Loucy (cell line): ENCODE measurements around the gene FOSB.

Experiments
- H2AFZ ChIP-seq: fragments of 200-600 bp; sonication (generic); 2 replicates; pipeline ENCODE4 v1.6.0; 2016; ENCODE audit warnings: antibody characterized with exemption, mild to moderate bottlenecking, low read length, moderate library complexity
- H3F3A ChIP-seq: fragments of 200-600 bp; 2 replicates; pipeline ENCODE4 v1.6.0; 2016; ENCODE audit warnings: antibody characterized with exemption, low read depth, mild to moderate bottlenecking
- H3K27me3 ChIP-seq: fragments of 200-600 bp; sonication (generic); 2 replicates; pipeline ENCODE4 v1.6.1; 2014; ENCODE audit warnings: low read length, mild to moderate bottlenecking; ENCODE audit not compliant: insufficient read depth, poor library complexity, severe bottlenecking
- H3K36me3 ChIP-seq: fragments of 200-600 bp; sonication (generic); 2 replicates; pipeline ENCODE4 v1.6.1; 2016; ENCODE audit warnings: low read length; ENCODE audit not compliant: insufficient read depth
- H3K4me1 ChIP-seq: fragments of 200-600 bp; sonication (generic); 2 replicates; pipeline ENCODE4 v1.5.1; 2014; ENCODE audit warnings: low read length, mild to moderate bottlenecking; ENCODE audit not compliant: insufficient read depth, poor library complexity, severe bottlenecking
- H3K4me2 ChIP-seq: fragments of 200-600 bp; sonication (generic); 2 replicates; pipeline ENCODE4 v1.6.0; 2014; ENCODE audit warnings: antibody characterized with exemption, low read length, low read depth, mild to moderate bottlenecking; ENCODE audit not compliant: poor library complexity, severe bottlenecking
- H3K4me3 ChIP-seq: fragments of 200-600 bp; sonication (generic); 2 replicates; pipeline ENCODE4 v1.5.1; 2014; ENCODE audit warnings: low read length, mild to moderate bottlenecking, mixed read lengths; ENCODE audit not compliant: poor library complexity, severe bottlenecking
- H3K79me2 ChIP-seq: fragments of 200-600 bp; sonication (generic); 2 replicates; pipeline ENCODE4 v1.6.1; 2014; ENCODE audit warnings: low read length; ENCODE audit not compliant: insufficient read depth
- H3K9ac ChIP-seq: fragments of 200-600 bp; sonication (generic); 2 replicates; pipeline ENCODE4 v1.6.0; 2014; ENCODE audit warnings: mild to moderate bottlenecking, low read depth, low read length, moderate library complexity; ENCODE audit not compliant: poor library complexity, severe bottlenecking
- H3K9me2 ChIP-seq: fragments of 200-600 bp; sonication (generic); replicated peaks from 2 replicates; pipeline ENCODE4 v1.6.1; 2016; ENCODE audit warnings: low read depth, low read length, mixed read lengths
- H3K9me3 ChIP-seq: fragments of 200-600 bp; sonication (generic); 2 replicates; pipeline ENCODE4 v1.6.1; 2014; ENCODE audit warnings: mild to moderate bottlenecking, antibody characterized with exemption, low read length, low read depth; ENCODE audit not compliant: insufficient read depth
- H4K20me1 ChIP-seq: fragments of 200-600 bp; sonication (generic); 2 replicates; pipeline ENCODE4 v1.6.0; 2014; ENCODE audit warnings: antibody characterized with exemption, low read length, mild to moderate bottlenecking; ENCODE audit not compliant: insufficient read depth, poor library complexity, severe bottlenecking
- EZH2phosphoT487 ChIP-seq: fragments of 200-600 bp; IDR thresholded peaks from 2 replicates; pipeline ENCODE4 v1.6.1; 2018; ENCODE audit warnings: antibody characterized with exemption, mild to moderate bottlenecking, moderate library complexity, borderline replicate concordance
- TF ChIP-seq, protein P1 (sequence below): fragments of 200-600 bp; sonication (generic); conservative IDR thresholded peaks from 2 replicates; pipeline ENCODE4 v1.5.1; 2014; ENCODE audit warnings: mild to moderate bottlenecking, antibody characterized with exemption, low read length

FOSB gene

DNA sequence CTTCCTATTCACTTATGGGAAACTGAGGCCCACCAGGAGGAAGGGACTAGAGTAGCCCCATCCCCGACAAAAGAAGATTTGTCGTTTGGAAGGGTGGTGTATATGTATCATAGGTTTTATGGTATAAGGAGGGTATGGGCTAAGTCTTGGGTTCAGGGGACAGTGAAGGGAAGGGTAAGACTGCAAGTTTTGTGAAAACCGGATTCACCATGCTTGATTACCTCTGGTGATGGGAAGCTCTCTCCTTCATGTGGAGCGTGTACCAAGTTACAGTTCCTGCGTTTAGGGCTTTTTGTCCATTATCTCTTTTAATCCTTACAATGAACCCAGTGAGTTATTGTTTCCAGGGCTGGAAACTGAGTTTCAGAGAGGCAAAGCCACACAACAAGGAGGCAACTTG, 43.3 kb downstream of the FOSB start:
- Histone ChIP-seq H3K4me2 (peak overlapping the region; percentile 88), H3K79me2 (peaks cover 90% of the 10 kb centered on the region), H4K20me1 (peaks cover 75% of the 10 kb centered on the region), H3K4me1 (peaks cover 50% of the 10 kb centered on the region), H3K9ac (peak overlapping the region; percentile 100), H3K9me3 (no peaks in the 10 kb centered on the region), H3K9me2 (no peaks in the 10 kb centered on the region), H3K4me3 (peak overlapping the region; percentile 99), H3F3A (no peaks in the 10 kb centered on the region), H3K36me3 (peaks cover 26% of the 10 kb centered on the region; the same call in 1 of the 2 replicates), H3K27me3 (peaks cover 13% of the 10 kb centered on the region), H2AFZ (no peak overlapping the region)
- no peak for TF ChIP-seq EZH2phosphoT487
- TF ChIP-seq, protein P1, sequence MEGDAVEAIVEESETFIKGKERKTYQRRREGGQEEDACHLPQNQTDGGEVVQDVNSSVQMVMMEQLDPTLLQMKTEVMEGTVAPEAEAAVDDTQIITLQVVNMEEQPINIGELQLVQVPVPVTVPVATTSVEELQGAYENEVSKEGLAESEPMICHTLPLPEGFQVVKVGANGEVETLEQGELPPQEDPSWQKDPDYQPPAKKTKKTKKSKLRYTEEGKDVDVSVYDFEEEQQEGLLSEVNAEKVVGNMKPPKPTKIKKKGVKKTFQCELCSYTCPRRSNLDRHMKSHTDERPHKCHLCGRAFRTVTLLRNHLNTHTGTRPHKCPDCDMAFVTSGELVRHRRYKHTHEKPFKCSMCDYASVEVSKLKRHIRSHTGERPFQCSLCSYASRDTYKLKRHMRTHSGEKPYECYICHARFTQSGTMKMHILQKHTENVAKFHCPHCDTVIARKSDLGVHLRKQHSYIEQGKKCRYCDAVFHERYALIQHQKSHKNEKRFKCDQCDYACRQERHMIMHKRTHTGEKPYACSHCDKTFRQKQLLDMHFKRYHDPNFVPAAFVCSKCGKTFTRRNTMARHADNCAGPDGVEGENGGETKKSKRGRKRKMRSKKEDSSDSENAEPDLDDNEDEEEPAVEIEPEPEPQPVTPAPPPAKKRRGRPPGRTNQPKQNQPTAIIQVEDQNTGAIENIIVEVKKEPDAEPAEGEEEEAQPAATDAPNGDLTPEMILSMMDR = no peak

DNA sequence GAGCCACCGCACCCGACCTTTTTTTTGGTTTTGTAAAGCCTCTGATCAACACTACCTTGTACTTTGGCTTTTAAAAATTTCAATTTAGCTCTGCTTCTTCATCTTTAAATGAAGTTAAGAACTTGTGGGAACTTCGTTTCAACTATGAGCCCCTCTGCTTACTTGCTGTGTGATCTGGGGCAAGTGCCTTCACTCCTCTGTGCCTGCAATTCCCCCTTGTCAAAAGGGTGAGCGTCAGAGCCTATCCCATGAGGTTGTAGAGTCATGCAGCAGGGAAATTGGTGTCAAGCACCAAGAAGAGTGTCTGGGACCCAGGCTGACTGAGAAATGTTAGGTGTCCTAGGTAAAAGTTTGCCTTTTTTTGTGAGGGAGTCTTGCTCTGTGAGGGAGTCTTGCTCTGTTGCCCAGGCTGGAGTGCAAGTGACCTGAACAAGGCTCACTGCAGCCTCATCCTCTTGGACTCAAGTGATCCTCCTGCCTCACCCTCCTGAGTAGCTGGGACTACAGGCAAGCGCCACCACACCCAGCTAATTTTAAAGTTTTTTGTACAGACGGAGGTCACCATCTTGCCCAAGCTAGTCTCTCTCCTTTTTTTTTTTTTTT, 45.2 kb downstream of the FOSB start:
- Histone ChIP-seq H3K9me2 (no peaks in the 10 kb centered on the region), H2AFZ (no peak overlapping the region), H3K27me3 (peaks cover 7% of the 10 kb centered on the region), H3K36me3 (peaks cover 35% of the 10 kb centered on the region; the same call in 1 of the 2 replicates), H3K9ac (no peak overlapping the region), H3K4me2 (peak overlapping the region; percentile 12), H4K20me1 (peaks cover 75% of the 10 kb centered on the region), H3F3A (no peaks in the 10 kb centered on the region), H3K79me2 (peaks cover 90% of the 10 kb centered on the region), H3K4me1 (peaks cover 46% of the 10 kb centered on the region), H3K4me3 (no peak overlapping the region), H3K9me3 (no peaks in the 10 kb centered on the region)
- TF ChIP-seq, protein P1 = no peak
- TF ChIP-seq EZH2phosphoT487 = no peak

DNA sequence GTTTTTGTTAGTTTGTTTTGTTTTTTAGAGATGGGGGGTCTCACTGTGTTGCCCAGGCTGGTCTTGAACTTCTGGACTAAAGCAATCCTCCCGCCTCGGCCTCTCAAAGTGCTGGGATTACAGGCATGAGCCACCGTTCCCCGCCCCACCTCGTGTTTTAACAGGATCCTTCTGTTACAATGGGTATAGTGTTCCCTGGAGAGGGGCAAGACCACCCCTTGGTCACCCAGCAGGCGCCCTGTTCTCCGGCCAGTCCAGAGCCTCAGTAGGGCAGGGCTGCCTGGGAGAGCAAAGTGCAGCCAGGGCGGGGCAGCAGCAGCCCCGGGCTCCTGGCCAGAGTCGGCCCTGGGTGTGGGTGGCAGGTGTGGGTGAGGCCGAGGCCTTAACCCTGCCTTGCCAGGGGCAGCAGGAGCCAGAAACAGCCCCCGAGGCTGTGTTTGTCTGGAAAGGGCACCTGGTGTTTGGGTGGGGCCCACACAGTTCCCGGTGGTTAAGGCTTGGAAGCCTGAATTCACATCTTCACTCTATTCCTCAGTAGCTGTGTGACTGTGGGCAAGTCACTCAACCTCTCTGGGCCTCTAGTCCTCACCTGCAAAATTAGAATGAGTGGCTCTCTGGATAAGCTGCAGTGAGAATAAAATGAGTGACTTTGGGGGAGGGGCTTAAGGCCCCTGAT, 46.7 kb downstream of the FOSB start:
- Histone ChIP-seq H3K4me1 (peaks cover 45% of the 10 kb centered on the region), H3K9ac (peak overlapping the region; percentile 43), H3K27me3 (no peaks in the 10 kb centered on the region), H3F3A (no peaks in the 10 kb centered on the region), H2AFZ (no peak overlapping the region), H3K9me3 (no peaks in the 10 kb centered on the region), H4K20me1 (peaks cover 69% of the 10 kb centered on the region), H3K9me2 (no peaks in the 10 kb centered on the region), H3K4me2 (peak overlapping the region; percentile 59), H3K4me3 (peak overlapping the region; percentile 16), H3K36me3 (peaks cover 42% of the 10 kb centered on the region; the same call in 1 of the 2 replicates), H3K79me2 (peaks cover 81% of the 10 kb centered on the region)
- TF ChIP-seq, protein P1 = no peak
- TF ChIP-seq EZH2phosphoT487 = no peak
